Liver (tissue), 9 donors: ENCODE measurements around the gene TMBIM6. TPM values are rescaled to one million over a fixed set of nuclear protein-coding genes. Genes with fewer than 3 reads are reported as not detected.

Source experiments
- DNase-seq: peaks from one replicate; pipeline ENCODE4 v3.0.0-alpha.2; 2017; ENCODE audit warnings: low spot score
- H3K27ac ChIP-seq, 2 donors: one replicate each; pipeline ENCODE4 v1.7.0; 2013; ENCODE audit warnings: inconsistent platforms in 2 of 2, low read length in 2 of 2, control low read depth in 1 of 2, low read depth in 1 of 2, mild to moderate bottlenecking in 1 of 2
- H3K27me3 ChIP-seq, 4 donors: one replicate each; pipeline versions ENCODE4 v1.6.1 to v1.7.0; 2013; ENCODE audit warnings: low read length in 3 of 4, inconsistent platforms in 1 of 4, mild to moderate bottlenecking in 1 of 4, moderate library complexity in 1 of 4; ENCODE audit not compliant: control insufficient read depth in 4 of 4, insufficient read depth in 4 of 4
- H3K36me3 ChIP-seq, 4 donors: one replicate each; pipeline versions ENCODE4 v1.6.1 to v1.7.0; 2013; ENCODE audit warnings: low read length in 3 of 4, mild to moderate bottlenecking in 3 of 4, low read depth in 1 of 4, moderate library complexity in 1 of 4; ENCODE audit not compliant: control insufficient read depth in 4 of 4, insufficient read depth in 3 of 4
- H3K4me1 ChIP-seq, 4 donors: one replicate each; pipeline versions ENCODE4 v1.6.1 to v1.7.0; 2013; ENCODE audit warnings: low read length in 3 of 4, mild to moderate bottlenecking in 3 of 4, moderate library complexity in 1 of 4; ENCODE audit not compliant: control insufficient read depth in 4 of 4, insufficient read depth in 4 of 4
- H3K4me3 ChIP-seq, 3 donors: one replicate each; pipeline versions ENCODE4 v1.6.1 to v1.7.0; 2013; ENCODE audit warnings: low read length in 3 of 3, control low read depth in 1 of 3, low read depth in 1 of 3, mild to moderate bottlenecking in 1 of 3
- H3K9ac ChIP-seq, 2 donors: one replicate each; pipeline ENCODE4 v1.7.0; 2013; ENCODE audit warnings: low read length in 2 of 2, mild to moderate bottlenecking in 2 of 2, moderate library complexity in 2 of 2, control low read depth in 1 of 2, low read depth in 1 of 2
- H3K9me3 ChIP-seq, 4 donors: one replicate each; pipeline versions ENCODE4 v1.6.1 to v1.7.0; 2013; ENCODE audit warnings: low read length in 3 of 4; ENCODE audit not compliant: control insufficient read depth in 4 of 4
- ATF3 ChIP-seq: IDR thresholded peaks from 2 replicates; pipeline ENCODE4 v1.6.1; 2016; ENCODE audit warnings: antibody characterized with exemption
- EGR1 ChIP-seq, 2 donors: IDR thresholded peaks; 2 replicates each; pipeline ENCODE4 v1.6.1; 2016 to 2018; ENCODE audit warnings: antibody characterized with exemption in 2 of 2, low read depth in 2 of 2
- FOXA2 ChIP-seq: IDR thresholded peaks from 2 replicates; pipeline ENCODE4 v1.6.1; 2016; ENCODE audit warnings: antibody characterized with exemption
- GABPA ChIP-seq, 2 donors: IDR thresholded peaks in 1 of 2; conservative IDR thresholded peaks in 1 of 2; 2 replicates each; pipeline ENCODE4 v1.6.1; 2016; ENCODE audit warnings: antibody characterized with exemption in 2 of 2, mild to moderate bottlenecking in 1 of 2, moderate library complexity in 1 of 2
- HNF4A ChIP-seq, 2 donors: conservative IDR thresholded peaks; 2 replicates each; pipeline ENCODE4 v1.6.1; 2016; ENCODE audit warnings: antibody characterized with exemption in 2 of 2, mild to moderate bottlenecking in 2 of 2
- HNF4G ChIP-seq: IDR thresholded peaks from 2 replicates; pipeline ENCODE4 v1.6.1; 2016; ENCODE audit warnings: antibody characterized with exemption
- JUND ChIP-seq, 2 donors: IDR thresholded peaks; 2 replicates each; pipeline ENCODE4 v1.6.1; 2016; ENCODE audit warnings: antibody characterized with exemption in 2 of 2
- MAX ChIP-seq: IDR thresholded peaks from 2 replicates; pipeline ENCODE4 v1.6.1; 2016; ENCODE audit warnings: antibody characterized with exemption
- NR2F2 ChIP-seq: IDR thresholded peaks from 2 replicates; pipeline ENCODE4 v1.6.1; 2016; ENCODE audit warnings: antibody characterized with exemption
- RAD21 ChIP-seq, 2 donors: IDR thresholded peaks; 2 replicates each; pipeline ENCODE4 v1.6.1; 2016; ENCODE audit warnings: antibody characterized with exemption in 2 of 2, mild to moderate bottlenecking in 2 of 2
- RXRA ChIP-seq, 2 donors: IDR thresholded peaks; 2 replicates each; pipeline ENCODE4 v1.6.1; 2017 to 2018; ENCODE audit warnings: antibody characterized with exemption in 2 of 2, mild to moderate bottlenecking in 1 of 2
- SP1 ChIP-seq: IDR thresholded peaks from 2 replicates; pipeline ENCODE4 v1.6.1; 2018; ENCODE audit warnings: antibody characterized with exemption, mild to moderate bottlenecking
- TAF1 ChIP-seq: conservative IDR thresholded peaks from 2 replicates; pipeline ENCODE4 v1.6.1; 2016; ENCODE audit warnings: antibody characterized with exemption, mild to moderate bottlenecking
- YY1 ChIP-seq: IDR thresholded peaks from 2 replicates; pipeline ENCODE4 v1.6.1; 2016; ENCODE audit warnings: antibody characterized with exemption, mild to moderate bottlenecking
- ZBTB33 ChIP-seq: IDR thresholded peaks from 2 replicates; pipeline ENCODE4 v1.6.1; 2016; ENCODE audit warnings: antibody characterized with exemption
- WGBS: extraction: QIAGEN DNeasy Blood & Tissue Kit; methylation state at CpG from one replicate; pipeline ENCODE4 v1.1.7; 2013; 5-methylcytosine and 5-hydroxymethylcytosine counted together
- polyA plus RNA-seq, 2 donors: library from polyadenylated mRNA; stranded (reverse) in 1 of 2; unstranded in 1 of 2; fragments of 200-250 nt in 1 of 2; fragments of >200 nt in 1 of 2; fragmentation: Nextera tagmentation in 1 of 2; extraction: Ambion mirVana in 1 of 2; gene quantifications; one replicate each; pipeline versions ENCODE4 v1.2.1 to v1.2.3, GENCODE V29; 2013 to 2015
- total RNA-seq, 2 donors: library from RNA; depleted of rRNA; stranded (reverse); fragments of >200 nt; gene quantifications; one replicate each; pipeline ENCODE4 v1.2.3, GENCODE V29; 2014
- TF ChIP-seq, protein P1 (sequence below): fragments of 150-350 bp; IDR thresholded peaks from 2 replicates; pipeline ENCODE4 v1.5.1; 2017; ENCODE audit warnings: improper control_type of control experiment, low read depth, low read length; ENCODE audit not compliant: missing input control
- TF ChIP-seq, protein P2 (sequence below): IDR thresholded peaks from 2 replicates; pipeline ENCODE4 v1.6.1; 2016; ENCODE audit warnings: antibody characterized with exemption, mild to moderate bottlenecking
- donor health status: healthy.
- donor health status: healthy.
- donor health status: healthy.
- donor health status: healthy.
- donor health status: healthy.

TMBIM6 gene
- total and polyA plus RNA-seq, 4 donors, result 464 to 1,207 (median 713) TPM

DNA sequence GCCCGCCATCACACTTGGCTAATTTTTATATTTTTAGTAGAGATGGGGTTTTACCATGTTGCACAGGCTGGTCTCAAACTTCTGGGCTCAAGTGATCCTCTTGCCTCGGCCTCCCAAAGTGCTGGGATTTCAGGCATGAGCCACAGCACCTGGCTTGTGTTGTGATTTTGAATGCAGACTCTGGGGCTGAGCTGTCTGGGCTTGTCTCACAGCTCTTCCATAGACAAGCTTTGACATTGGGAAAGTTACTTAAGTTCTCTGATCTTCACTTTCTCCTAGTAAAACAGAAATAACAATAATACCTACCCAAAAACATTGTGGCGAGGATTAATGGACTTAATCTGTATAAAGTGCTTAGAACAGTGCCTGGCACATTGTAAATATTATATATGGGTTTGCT lies 36.0 kb downstream of the TMBIM6 start:
- Histone ChIP-seq H3K27ac (no peak overlapping the region), H3K9me3 (no peaks in the 10 kb centered on the region), H3K36me3 (no peaks in the 10 kb centered on the region), H3K4me1 (peaks cover 0 to 4% (median 2%) of the 10 kb centered on the region in 4 donors), H3K9ac (no peak overlapping the region), H3K4me3 (no peak overlapping the region), H3K27me3 (no peaks in the 10 kb centered on the region)
- TF ChIP-seq SP1, result no peak
- TF ChIP-seq EGR1 (IDR thresholded peaks at IDR 0.05; ENCODE audit: low read depth in 2 of 2), result no peak
- no peak for TF ChIP-seq ATF3
- TF ChIP-seq HNF4G, result no peak
- TF ChIP-seq HNF4A (conservative IDR thresholded peaks at IDR 0.05), result no peak
- TF ChIP-seq TAF1, result no peak
- no peak for TF ChIP-seq NR2F2
- TF ChIP-seq, protein P1, sequence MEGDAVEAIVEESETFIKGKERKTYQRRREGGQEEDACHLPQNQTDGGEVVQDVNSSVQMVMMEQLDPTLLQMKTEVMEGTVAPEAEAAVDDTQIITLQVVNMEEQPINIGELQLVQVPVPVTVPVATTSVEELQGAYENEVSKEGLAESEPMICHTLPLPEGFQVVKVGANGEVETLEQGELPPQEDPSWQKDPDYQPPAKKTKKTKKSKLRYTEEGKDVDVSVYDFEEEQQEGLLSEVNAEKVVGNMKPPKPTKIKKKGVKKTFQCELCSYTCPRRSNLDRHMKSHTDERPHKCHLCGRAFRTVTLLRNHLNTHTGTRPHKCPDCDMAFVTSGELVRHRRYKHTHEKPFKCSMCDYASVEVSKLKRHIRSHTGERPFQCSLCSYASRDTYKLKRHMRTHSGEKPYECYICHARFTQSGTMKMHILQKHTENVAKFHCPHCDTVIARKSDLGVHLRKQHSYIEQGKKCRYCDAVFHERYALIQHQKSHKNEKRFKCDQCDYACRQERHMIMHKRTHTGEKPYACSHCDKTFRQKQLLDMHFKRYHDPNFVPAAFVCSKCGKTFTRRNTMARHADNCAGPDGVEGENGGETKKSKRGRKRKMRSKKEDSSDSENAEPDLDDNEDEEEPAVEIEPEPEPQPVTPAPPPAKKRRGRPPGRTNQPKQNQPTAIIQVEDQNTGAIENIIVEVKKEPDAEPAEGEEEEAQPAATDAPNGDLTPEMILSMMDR, result no peak
- no peak for TF ChIP-seq RAD21 (IDR thresholded peaks at IDR 0.05)
- no peak for TF ChIP-seq YY1
- TF ChIP-seq JUND (IDR thresholded peaks at IDR 0.05), result no peak
- no peak for TF ChIP-seq GABPA (IDR thresholded peaks at IDR 0.05 in 1 of 2, conservative IDR thresholded peaks at IDR 0.05 in 1 of 2)
- no peak for TF ChIP-seq ZBTB33
- TF ChIP-seq MAX, result no peak
- no peak for TF ChIP-seq FOXA2
- TF ChIP-seq, protein P2, sequence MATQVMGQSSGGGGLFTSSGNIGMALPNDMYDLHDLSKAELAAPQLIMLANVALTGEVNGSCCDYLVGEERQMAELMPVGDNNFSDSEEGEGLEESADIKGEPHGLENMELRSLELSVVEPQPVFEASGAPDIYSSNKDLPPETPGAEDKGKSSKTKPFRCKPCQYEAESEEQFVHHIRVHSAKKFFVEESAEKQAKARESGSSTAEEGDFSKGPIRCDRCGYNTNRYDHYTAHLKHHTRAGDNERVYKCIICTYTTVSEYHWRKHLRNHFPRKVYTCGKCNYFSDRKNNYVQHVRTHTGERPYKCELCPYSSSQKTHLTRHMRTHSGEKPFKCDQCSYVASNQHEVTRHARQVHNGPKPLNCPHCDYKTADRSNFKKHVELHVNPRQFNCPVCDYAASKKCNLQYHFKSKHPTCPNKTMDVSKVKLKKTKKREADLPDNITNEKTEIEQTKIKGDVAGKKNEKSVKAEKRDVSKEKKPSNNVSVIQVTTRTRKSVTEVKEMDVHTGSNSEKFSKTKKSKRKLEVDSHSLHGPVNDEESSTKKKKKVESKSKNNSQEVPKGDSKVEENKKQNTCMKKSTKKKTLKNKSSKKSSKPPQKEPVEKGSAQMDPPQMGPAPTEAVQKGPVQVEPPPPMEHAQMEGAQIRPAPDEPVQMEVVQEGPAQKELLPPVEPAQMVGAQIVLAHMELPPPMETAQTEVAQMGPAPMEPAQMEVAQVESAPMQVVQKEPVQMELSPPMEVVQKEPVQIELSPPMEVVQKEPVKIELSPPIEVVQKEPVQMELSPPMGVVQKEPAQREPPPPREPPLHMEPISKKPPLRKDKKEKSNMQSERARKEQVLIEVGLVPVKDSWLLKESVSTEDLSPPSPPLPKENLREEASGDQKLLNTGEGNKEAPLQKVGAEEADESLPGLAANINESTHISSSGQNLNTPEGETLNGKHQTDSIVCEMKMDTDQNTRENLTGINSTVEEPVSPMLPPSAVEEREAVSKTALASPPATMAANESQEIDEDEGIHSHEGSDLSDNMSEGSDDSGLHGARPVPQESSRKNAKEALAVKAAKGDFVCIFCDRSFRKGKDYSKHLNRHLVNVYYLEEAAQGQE, result no peak
- no peak for TF ChIP-seq RXRA (IDR thresholded peaks at IDR 0.05)
- WGBS, result 81% methylated on average over 3 of the region's 3 CpGs
- DNase-seq, result no peak
